ENCODE data around the gene ZNF350. TPM values are rescaled to one million over a fixed set of nuclear protein-coding genes. Genes with fewer than 3 reads are reported as not detected.
"Not testable (repeated sequence)": the region's sequence is repeated elsewhere in the genome, so short reads cannot be mapped to it uniquely, and the experiment has no call there.

Gene ZNF350
- total and polyA plus RNA-seq, 4 experiments from 2014 or later: 22.4 to 38.9 (median 31.0) TPM

GRCh38 chr19:51976852-51977251 lies 9.8 kb downstream of the ZNF350 start:
- no peaks in the 10 kb centered on the region for H3K27me3 ChIP-seq (ENCODE audit: insufficient read depth, low read length)
- Mint-ChIP-seq H3K27ac (no peak overlapping the region), H3K4me3 (no peak overlapping the region), H3K4me1 (peaks cover 0 to 10% (median under 1%) of the 10 kb centered on the region in 4 donors), H3K27me3 (no peaks in the 10 kb centered on the region), H3K36me3 (peaks cover 86 to 95% of the 10 kb centered on the region in 2 donors), H3K9me3 (peaks cover 0 to 99% (median 89%) of the 10 kb centered on the region in 8 donors)
- no peak overlapping the region for H3K4me3 ChIP-seq (ENCODE audit: low read length in 2 of 2)
- no peaks in the 10 kb centered on the region for H3K4me1 ChIP-seq (ENCODE audit: insufficient read depth, low read length)
- no peak overlapping the region for H3K27ac ChIP-seq (ENCODE audit: low read depth, low read length)
- intact Hi-C loops (cut with micrococcal nuclease): no loop called here
- H3K9me3 ChIP-seq (ENCODE audit: control insufficient read depth in 1 of 2, low read length in 2 of 2): peaks cover 22 to 80% of the 10 kb centered on the region in 2 donors
- ChIA-PET POLR2A (ENCODE audit: partially characterized antibody) (no interaction called here), CTCF (ENCODE audit: partially characterized antibody) (no interaction called here)
- peaks cover 35% of the 10 kb centered on the region for H3K36me3 ChIP-seq (ENCODE audit: insufficient read depth, low read length)
- no peak for DNase-seq

GRCh38 chr19:51975787-51976186 lies 10.9 kb downstream of the ZNF350 start:
- DNase-seq; H3K27me3 ChIP-seq (ENCODE audit: insufficient read depth, low read length); H3K4me3 Mint-ChIP-seq; POLR2A ChIA-PET (ENCODE audit: partially characterized antibody); H3K4me3 ChIP-seq (ENCODE audit: low read length in 2 of 2); H3K27me3 Mint-ChIP-seq; H3K4me1 ChIP-seq (ENCODE audit: insufficient read depth, low read length); CTCF ChIA-PET (ENCODE audit: partially characterized antibody); H3K27ac Mint-ChIP-seq; H3K27ac ChIP-seq (ENCODE audit: low read depth, low read length); intact Hi-C loops (cut with micrococcal nuclease): not testable (repeated sequence)
- Mint-ChIP-seq H3K36me3 (peaks cover 87 to 95% of the 10 kb centered on the region in 2 donors), H3K9me3 (peaks cover 0 to 99% (median 91%) of the 10 kb centered on the region in 8 donors), H3K4me1 (peaks cover 0 to 10% (median under 1%) of the 10 kb centered on the region in 4 donors)
- Histone ChIP-seq H3K9me3 (ENCODE audit: control insufficient read depth in 1 of 2, low read length in 2 of 2) (peaks cover 32 to 85% of the 10 kb centered on the region in 2 donors), H3K36me3 (ENCODE audit: insufficient read depth, low read length) (peaks cover 46% of the 10 kb centered on the region)

GRCh38 chr19:51971624-51972023 lies 15.0 kb downstream of the ZNF350 start:
- intact Hi-C loops (cut with micrococcal nuclease): no loop called here
- Mint-ChIP-seq H3K36me3 (peaks cover 74 to 86% of the 10 kb centered on the region in 2 donors), H3K4me3 (peak overlapping the region in 3 of 8 donors; percentile 36 to 49 (median 38)), H3K4me1 (peaks cover 0 to 1% (median 0%) of the 10 kb centered on the region in 4 donors), H3K9me3 (peaks cover 0 to 95% (median 87%) of the 10 kb centered on the region in 8 donors), H3K27me3 (no peaks in the 10 kb centered on the region), H3K27ac (no peak overlapping the region)
- peak in 4 of 5 donors; percentile 7 to 17 (median 11) for DNase-seq
- Histone ChIP-seq H3K36me3 (ENCODE audit: insufficient read depth, low read length) (peaks cover 64% of the 10 kb centered on the region), H3K27me3 (ENCODE audit: insufficient read depth, low read length) (no peaks in the 10 kb centered on the region), H3K27ac (ENCODE audit: low read depth, low read length) (no peak overlapping the region), H3K4me3 (ENCODE audit: low read length in 2 of 2) (peak overlapping the region; percentile 26 to 39), H3K9me3 (ENCODE audit: control insufficient read depth in 1 of 2, low read length in 2 of 2) (peaks cover 36 to 82% of the 10 kb centered on the region in 2 donors), H3K4me1 (ENCODE audit: insufficient read depth, low read length) (no peaks in the 10 kb centered on the region)
- CTCF ChIA-PET (ENCODE audit: partially characterized antibody): no interaction called here
- POLR2A ChIA-PET (ENCODE audit: partially characterized antibody): no interaction called here

- CTCF ChIA-PET (ENCODE audit: partially characterized antibody): no interaction called here
- Histone ChIP-seq H3K27ac (ENCODE audit: low read depth, low read length) (no peak overlapping the region), H3K4me1 (ENCODE audit: insufficient read depth, low read length) (no peaks in the 10 kb centered on the region), H3K36me3 (ENCODE audit: insufficient read depth, low read length) (peaks cover 73% of the 10 kb centered on the region), H3K9me3 (ENCODE audit: control insufficient read depth in 1 of 2, low read length in 2 of 2) (peaks cover 39 to 82% of the 10 kb centered on the region in 2 donors), H3K27me3 (ENCODE audit: insufficient read depth, low read length) (no peaks in the 10 kb centered on the region), H3K4me3 (ENCODE audit: low read length in 2 of 2) (peak overlapping the region; percentile 26 to 39)
- H3K36me3 Mint-ChIP-seq: peaks cover 71 to 87% of the 10 kb centered on the region in 2 donors
- peaks cover 0 to 97% (median 87%) of the 10 kb centered on the region in 8 donors for H3K9me3 Mint-ChIP-seq
- no peaks in the 10 kb centered on the region for H3K27me3 Mint-ChIP-seq
- intact Hi-C loops (cut with micrococcal nuclease): no loop called here
- no peak overlapping the region for H3K27ac Mint-ChIP-seq
- POLR2A ChIA-PET (ENCODE audit: partially characterized antibody): no interaction called here
- no peak for DNase-seq
- peaks cover 0 to 1% (median 0%) of the 10 kb centered on the region in 4 donors for H3K4me1 Mint-ChIP-seq
- peak overlapping the region in 1 of 8 donors; percentile 20 for H3K4me3 Mint-ChIP-seq
Measured at GRCh38 chr19:51970718-51971117, 15.9 kb downstream of the ZNF350 start.

GRCh38 chr19:51965583-51965982 lies 21.1 kb downstream of the ZNF350 start:
- H3K4me3 ChIP-seq (ENCODE audit: low read length in 2 of 2): peak overlapping the region in 1 of 2 donors; percentile 17
- peaks cover 3 to 99% (median 89%) of the 10 kb centered on the region in 8 donors for H3K9me3 Mint-ChIP-seq
- peaks cover 17 to 88% of the 10 kb centered on the region in 2 donors for H3K9me3 ChIP-seq (ENCODE audit: control insufficient read depth in 1 of 2, low read length in 2 of 2)
- H3K4me1 Mint-ChIP-seq: no peaks in the 10 kb centered on the region
- CTCF ChIA-PET (ENCODE audit: partially characterized antibody): no interaction called here
- no peak for DNase-seq
- no peak overlapping the region for H3K27ac ChIP-seq (ENCODE audit: low read depth, low read length)
- no peaks in the 10 kb centered on the region for H3K27me3 Mint-ChIP-seq
- POLR2A ChIA-PET (ENCODE audit: partially characterized antibody): no interaction called here
- H3K36me3 ChIP-seq (ENCODE audit: insufficient read depth, low read length): peaks cover 47% of the 10 kb centered on the region
- H3K4me3 Mint-ChIP-seq: no peak overlapping the region
- no peaks in the 10 kb centered on the region for H3K4me1 ChIP-seq (ENCODE audit: insufficient read depth, low read length)
- intact Hi-C loops (cut with micrococcal nuclease): no loop called here
- no peak overlapping the region for H3K27ac Mint-ChIP-seq
- H3K36me3 Mint-ChIP-seq: peaks cover 75 to 81% of the 10 kb centered on the region in 2 donors
- H3K27me3 ChIP-seq (ENCODE audit: insufficient read depth, low read length): no peaks in the 10 kb centered on the region

GRCh38 chr19:51960621-51961233 lies 25.9 kb downstream of the ZNF350 start:
- H3K4me3 Mint-ChIP-seq; CTCF ChIA-PET (ENCODE audit: partially characterized antibody); POLR2A ChIA-PET (ENCODE audit: partially characterized antibody); intact Hi-C loops (cut with micrococcal nuclease); H3K4me1 ChIP-seq (ENCODE audit: insufficient read depth, low read length); H3K27ac ChIP-seq (ENCODE audit: low read depth, low read length); H3K27ac Mint-ChIP-seq; H3K27me3 ChIP-seq (ENCODE audit: insufficient read depth, low read length); H3K4me1 Mint-ChIP-seq; H3K27me3 Mint-ChIP-seq; DNase-seq; H3K4me3 ChIP-seq (ENCODE audit: low read length in 2 of 2): not testable (repeated sequence)
- H3K9me3 ChIP-seq (ENCODE audit: control insufficient read depth in 1 of 2, low read length in 2 of 2): peaks cover 13 to 76% of the 10 kb centered on the region in 2 donors
- peaks cover 10 to 99% (median 92%) of the 10 kb centered on the region in 8 donors for H3K9me3 Mint-ChIP-seq
- H3K36me3 ChIP-seq (ENCODE audit: insufficient read depth, low read length): peaks cover 12% of the 10 kb centered on the region
- H3K36me3 Mint-ChIP-seq: peaks cover 57 to 70% of the 10 kb centered on the region in 2 donors

GRCh38 chr19:51959791-51960190 lies 26.8 kb downstream of the ZNF350 start:
- Histone ChIP-seq H3K9me3 (ENCODE audit: control insufficient read depth in 1 of 2, low read length in 2 of 2) (peaks cover 5 to 72% of the 10 kb centered on the region in 2 donors), H3K4me3 (ENCODE audit: low read length in 2 of 2) (no peak overlapping the region), H3K27ac (ENCODE audit: low read depth, low read length) (no peak overlapping the region), H3K4me1 (ENCODE audit: insufficient read depth, low read length) (no peaks in the 10 kb centered on the region), H3K36me3 (ENCODE audit: insufficient read depth, low read length) (peaks cover 2% of the 10 kb centered on the region), H3K27me3 (ENCODE audit: insufficient read depth, low read length) (no peaks in the 10 kb centered on the region)
- no peak for DNase-seq
- Mint-ChIP-seq H3K9me3 (peaks cover 10 to 99% (median 91%) of the 10 kb centered on the region in 8 donors), H3K27me3 (no peaks in the 10 kb centered on the region), H3K4me3 (no peak overlapping the region), H3K27ac (no peak overlapping the region), H3K4me1 (no peaks in the 10 kb centered on the region), H3K36me3 (peaks cover 51 to 64% of the 10 kb centered on the region in 2 donors)
- POLR2A ChIA-PET (ENCODE audit: partially characterized antibody): no interaction called here
- CTCF ChIA-PET (ENCODE audit: partially characterized antibody): no interaction called here
- intact Hi-C loops (cut with micrococcal nuclease): no loop called here

Data from CD4-positive, alpha-beta memory T cell (primary cell).